Stomach smooth muscle (tissue), 2 donors: ENCODE measurements around the gene YWHAG.
A peak's percentile ranks its signal among the peaks of the same experiment; 100 is the strongest.
"Not testable (repeated sequence)": the region's sequence is repeated elsewhere in the genome, so short reads cannot be mapped to it uniquely, and the experiment has no call there.

Experiments
- H3K27ac ChIP-seq: one replicate; pipeline ENCODE4 v1.7.0; 2013; ENCODE audit warnings: mild to moderate bottlenecking, low read length, inconsistent platforms
- H3K27me3 ChIP-seq, 2 donors: one replicate each; pipeline ENCODE4 v1.7.0; 2013; ENCODE audit warnings: low read length in 2 of 2; ENCODE audit not compliant: insufficient read depth in 2 of 2, control insufficient read depth in 1 of 2
- H3K36me3 ChIP-seq, 2 donors: one replicate each; pipeline ENCODE4 v1.7.0; 2013; ENCODE audit warnings: low read length in 2 of 2; ENCODE audit not compliant: control insufficient read depth in 2 of 2, insufficient read depth in 2 of 2
- H3K4me1 ChIP-seq: one replicate; pipeline ENCODE4 v1.7.0; 2013; ENCODE audit warnings: low read length; ENCODE audit not compliant: control insufficient read depth, insufficient read depth
- H3K4me3 ChIP-seq, 2 donors: one replicate each; pipeline ENCODE4 v1.7.0; 2013; ENCODE audit warnings: low read length in 2 of 2
- H3K9ac ChIP-seq, 2 donors: one replicate each; pipeline ENCODE4 v1.7.0; 2013; ENCODE audit warnings: low read length in 2 of 2, mild to moderate bottlenecking in 1 of 2
- H3K9me3 ChIP-seq, 2 donors: one replicate each; pipeline ENCODE4 v1.7.0; 2013; ENCODE audit warnings: low read length in 2 of 2; ENCODE audit not compliant: control insufficient read depth in 2 of 2
- donor health status: healthy.
- donor health status: Pancreatic carcinoma.

YWHAG gene

DNA sequence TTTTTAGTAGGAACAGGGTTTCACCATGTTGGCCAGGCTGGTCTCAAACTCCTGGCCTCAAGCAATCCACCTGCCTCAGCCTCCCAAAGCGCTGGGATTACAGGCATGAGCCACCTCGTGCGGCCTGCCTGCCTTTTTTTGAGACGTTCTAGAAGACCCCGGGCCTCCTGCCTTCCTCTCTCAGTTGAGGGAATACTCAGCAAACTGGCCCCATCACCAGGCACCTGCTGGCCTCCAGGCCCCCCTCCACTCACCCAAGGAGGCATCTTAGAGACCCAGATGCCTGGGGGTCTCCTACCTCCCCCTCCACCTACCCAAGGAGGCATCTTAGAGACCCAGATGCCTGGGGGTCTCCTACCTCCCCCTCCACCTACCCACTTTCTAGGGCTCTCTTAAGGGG lies 65.9 kb downstream of the YWHAG start:
- peaks cover 50% of the 10 kb centered on the region for H3K4me1 ChIP-seq
- peak overlapping the region; percentile 98 for H3K27ac ChIP-seq
- H3K9ac ChIP-seq = peak overlapping the region; percentile 43 to 51
- not testable (repeated sequence) for H3K27me3 ChIP-seq, H3K36me3 ChIP-seq, H3K4me3 ChIP-seq, H3K9me3 ChIP-seq

GRCh38 chr7:76292213-76292573 lies 66.6 kb downstream of the YWHAG start:
- peak overlapping the region; percentile 98 for H3K27ac ChIP-seq
- no peaks in the 10 kb centered on the region for H3K36me3 ChIP-seq
- no peaks in the 10 kb centered on the region for H3K27me3 ChIP-seq
- H3K4me3 ChIP-seq = peak overlapping the region; percentile 44 to 67
- no peaks in the 10 kb centered on the region for H3K9me3 ChIP-seq
- peak overlapping the region; percentile 68 to 78 for H3K9ac ChIP-seq
- peaks cover 45% of the 10 kb centered on the region for H3K4me1 ChIP-seq

DNA sequence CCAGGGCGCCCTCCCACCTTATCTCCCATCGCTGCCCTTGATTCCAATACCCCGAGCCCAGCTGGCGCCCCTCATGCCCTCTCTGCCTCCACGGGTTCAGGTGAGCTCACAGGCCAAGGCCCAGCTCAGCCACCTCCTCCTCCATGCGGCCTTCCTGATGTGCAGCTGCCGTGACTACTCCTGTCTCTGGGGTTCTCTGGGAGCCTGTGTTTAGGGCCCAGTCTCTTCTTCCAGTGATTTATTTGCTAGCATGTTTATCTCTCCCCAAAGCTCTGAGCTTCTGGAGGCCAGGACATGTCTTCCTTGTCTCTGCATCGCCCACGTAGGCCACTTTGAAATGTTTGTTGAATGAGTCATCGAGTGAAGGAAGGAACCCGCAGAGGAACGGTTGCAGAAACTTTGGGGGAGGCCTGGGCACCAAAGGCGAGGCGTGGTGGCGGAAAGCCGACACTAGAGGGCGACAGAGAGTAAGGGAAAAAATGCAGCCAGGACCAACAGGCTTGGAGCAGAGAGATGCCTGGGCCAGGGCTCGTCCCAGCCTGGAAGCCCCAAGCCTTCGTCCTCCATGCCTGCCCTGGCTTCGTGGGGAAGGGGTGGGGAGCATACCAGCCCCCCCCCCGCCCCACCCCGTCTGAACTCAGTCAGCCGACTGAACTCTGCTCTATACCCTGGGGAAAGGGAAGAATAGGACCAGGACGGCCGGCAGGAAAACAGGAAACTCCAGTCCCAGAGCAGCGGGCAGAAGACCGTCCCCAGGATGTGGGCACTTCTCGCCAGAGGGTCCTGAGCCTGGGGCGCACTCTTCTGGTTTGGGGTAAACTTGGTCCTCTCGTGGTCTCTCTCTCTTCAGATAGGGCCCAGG lies 67.2 kb downstream of the YWHAG start:
- peaks cover 40% of the 10 kb centered on the region for H3K4me1 ChIP-seq
- H3K9me3 ChIP-seq = no peaks in the 10 kb centered on the region
- no peaks in the 10 kb centered on the region for H3K27me3 ChIP-seq
- H3K4me3 ChIP-seq = peak overlapping the region; percentile 44 to 67
- no peaks in the 10 kb centered on the region for H3K36me3 ChIP-seq
- H3K9ac ChIP-seq = peak overlapping the region; percentile 68 to 78
- peak overlapping the region; percentile 98 for H3K27ac ChIP-seq

GRCh38 chr7:76290847-76291350 lies 67.9 kb downstream of the YWHAG start:
- not testable (repeated sequence) for H3K9me3 ChIP-seq, H3K36me3 ChIP-seq, H3K4me3 ChIP-seq, H3K27me3 ChIP-seq
- Histone ChIP-seq H3K4me1 (peaks cover 40% of the 10 kb centered on the region), H3K9ac (peak overlapping the region in 1 of 2 donors; percentile 45), H3K27ac (peak overlapping the region; percentile 98)

DNA sequence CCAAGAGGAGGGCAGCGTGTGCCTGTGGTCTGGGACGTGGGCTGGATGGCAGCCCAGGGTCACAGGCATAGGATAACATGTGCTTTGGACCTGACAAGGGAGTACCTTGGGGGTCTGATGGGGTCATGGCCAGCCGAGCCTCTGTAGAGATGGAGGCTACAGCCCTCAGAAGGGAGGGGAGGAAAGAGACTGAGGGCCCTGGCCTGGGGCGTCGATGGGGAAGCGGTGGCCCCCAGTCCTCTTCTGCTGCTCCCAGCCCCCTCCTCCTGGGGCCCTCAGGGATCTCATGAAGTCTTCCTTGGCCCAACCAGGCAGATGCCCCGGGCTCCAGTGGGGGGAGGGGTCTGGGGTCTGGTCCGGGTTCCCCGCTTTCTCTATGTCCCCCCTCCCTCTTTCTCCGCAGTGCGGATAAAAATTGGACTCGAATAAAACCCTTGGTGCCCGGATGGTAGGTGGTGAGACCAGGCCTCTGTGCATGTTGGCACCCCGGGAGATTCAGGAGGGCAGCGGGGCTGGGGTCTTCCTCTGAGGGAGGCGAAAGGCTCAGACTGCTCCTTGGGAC lies 71.9 kb downstream of the YWHAG start:
- Histone ChIP-seq H3K27me3 (peaks cover 3 to 11% of the 10 kb centered on the region in 2 donors), H3K9me3 (no peaks in the 10 kb centered on the region), H3K27ac (no peak overlapping the region), H3K36me3 (no peaks in the 10 kb centered on the region), H3K4me3 (no peak overlapping the region), H3K9ac (no peak overlapping the region), H3K4me1 (peaks cover 15% of the 10 kb centered on the region)

DNA sequence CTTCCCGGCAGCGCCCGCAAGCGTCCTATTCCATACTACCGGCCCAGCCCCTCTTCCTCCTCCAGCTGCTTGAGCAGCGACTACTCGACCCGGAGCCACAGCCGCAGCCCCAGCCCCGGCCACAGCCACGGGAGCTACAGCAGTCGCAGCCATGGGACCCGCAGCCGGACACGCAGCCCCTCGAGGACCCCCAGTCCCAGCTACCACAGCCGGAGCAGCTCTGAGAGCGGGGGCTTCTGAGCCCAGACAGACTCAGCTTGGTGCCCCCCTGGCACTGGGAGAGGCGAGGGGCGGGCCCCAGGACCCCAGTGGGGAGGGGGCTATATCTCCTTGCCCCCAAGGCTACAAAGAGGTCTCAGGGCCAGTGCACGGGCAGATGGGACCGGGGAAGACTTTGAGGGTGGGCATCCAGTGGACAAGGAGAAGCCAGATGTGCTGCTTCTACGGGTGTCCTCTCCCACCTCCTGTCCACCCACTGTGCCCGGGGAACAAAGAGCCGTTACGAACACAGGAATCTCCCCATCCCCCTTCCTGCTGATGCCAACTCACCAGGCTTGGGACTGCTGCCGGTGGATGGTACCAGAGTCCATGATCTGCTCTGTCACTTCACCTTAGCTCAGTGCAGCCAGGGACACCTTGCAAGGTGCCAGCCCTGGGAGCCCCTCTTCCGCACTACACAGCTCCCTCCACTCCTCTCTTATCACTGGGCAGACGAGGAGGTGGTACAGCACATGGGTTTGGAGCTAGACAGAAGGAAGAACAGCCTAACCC lies 73.0 kb downstream of the YWHAG start:
- Histone ChIP-seq H3K4me3 (no peak overlapping the region), H3K27ac (no peak overlapping the region), H3K36me3 (no peaks in the 10 kb centered on the region), H3K9ac (no peak overlapping the region), H3K9me3 (no peaks in the 10 kb centered on the region), H3K4me1 (peaks cover 12% of the 10 kb centered on the region), H3K27me3 (peaks cover 3 to 19% of the 10 kb centered on the region in 2 donors)

GRCh38 chr7:76283254-76284159 lies 75.3 kb downstream of the YWHAG start:
- no peaks in the 10 kb centered on the region for H3K9me3 ChIP-seq
- H3K27ac ChIP-seq = no peak overlapping the region
- H3K4me1 ChIP-seq = peaks cover 12% of the 10 kb centered on the region
- no peak overlapping the region for H3K9ac ChIP-seq
- peak overlapping the region in 1 of 2 donors; percentile 59 for H3K4me3 ChIP-seq
- no peaks in the 10 kb centered on the region for H3K36me3 ChIP-seq
- H3K27me3 ChIP-seq = peaks cover 6 to 19% of the 10 kb centered on the region in 2 donors

DNA sequence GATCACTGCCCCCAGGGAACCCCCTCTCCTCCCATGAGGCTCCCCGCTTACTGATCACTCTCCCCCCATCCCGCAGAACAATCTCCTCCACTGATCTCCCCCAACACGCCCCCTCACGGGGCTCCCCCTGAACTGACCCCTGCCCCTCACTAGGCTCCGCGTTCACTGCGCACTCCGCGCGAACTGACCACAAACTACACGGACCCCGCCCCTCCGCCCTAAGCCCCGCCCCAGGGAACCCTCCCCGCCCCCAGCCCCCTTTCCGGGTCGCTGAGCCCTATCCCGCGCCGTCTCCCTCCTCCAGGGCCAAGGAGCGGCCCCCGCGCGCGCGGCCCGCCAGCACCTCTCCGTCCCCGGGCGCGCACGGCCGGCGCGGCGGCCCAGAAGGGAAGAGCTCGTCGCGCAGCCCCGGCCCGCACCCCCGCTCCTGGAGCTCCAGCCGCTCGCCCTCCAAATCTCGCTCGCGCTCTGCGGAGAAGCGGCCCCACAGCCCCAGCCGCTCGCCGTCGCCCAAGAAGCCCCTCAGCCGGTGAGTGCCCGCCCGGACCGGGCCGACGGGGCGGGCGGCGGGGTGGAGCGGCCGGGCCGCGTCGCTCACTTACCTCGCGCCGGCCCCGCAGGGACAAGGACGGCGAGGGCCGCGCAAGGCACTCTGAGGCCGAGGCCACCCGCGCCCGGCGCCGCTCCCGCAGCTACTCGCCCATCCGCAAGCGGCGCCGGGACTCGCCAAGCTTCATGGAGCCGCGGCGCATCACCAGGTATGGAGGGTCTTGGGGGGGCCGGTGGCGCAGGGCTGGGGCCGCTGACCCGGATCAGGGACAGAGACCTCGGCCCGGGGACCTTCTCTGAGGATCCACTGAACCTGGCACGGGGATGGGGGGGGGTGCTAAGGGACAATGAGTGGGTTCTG lies 76.2 kb downstream of the YWHAG start:
- Histone ChIP-seq H3K9ac (no peak overlapping the region), H3K27me3 (peaks cover 8 to 19% of the 10 kb centered on the region in 2 donors), H3K36me3 (no peaks in the 10 kb centered on the region), H3K4me1 (peaks cover 12% of the 10 kb centered on the region), H3K27ac (no peak overlapping the region), H3K4me3 (peak overlapping the region in 1 of 2 donors; percentile 59), H3K9me3 (no peaks in the 10 kb centered on the region)

- H3K4me3 ChIP-seq = peak overlapping the region in 1 of 2 donors; percentile 59
- H3K36me3 ChIP-seq = no peaks in the 10 kb centered on the region
- no peaks in the 10 kb centered on the region for H3K9me3 ChIP-seq
- H3K4me1 ChIP-seq = peaks cover 12% of the 10 kb centered on the region
- H3K27me3 ChIP-seq = peaks cover 9 to 19% of the 10 kb centered on the region in 2 donors
- H3K27ac ChIP-seq = no peak overlapping the region
- no peak overlapping the region for H3K9ac ChIP-seq
Measured at GRCh38 chr7:76281706-76282343, 77.0 kb downstream of the YWHAG start.
